Ishikawa (cell line): ENCODE data around the gene THRAP3.
A peak's percentile ranks its signal among the peaks of the same experiment; 100 is the strongest.

Experiments
- CEBPB ChIP-seq: IDR thresholded peaks from 2 replicates; pipeline ENCODE4 v1.6.1; 2012
- EP300 ChIP-seq: IDR thresholded peaks from 2 replicates; pipeline ENCODE4 v1.6.1; 2012; ENCODE audit warnings: borderline replicate concordance
- FOXM1 ChIP-seq: IDR thresholded peaks from 2 replicates; pipeline ENCODE4 v1.6.1; 2012; ENCODE audit warnings: low read depth, borderline replicate concordance
- NFIC ChIP-seq: IDR thresholded peaks from 2 replicates; pipeline ENCODE4 v1.6.1; 2012
- RAD21 ChIP-seq: IDR thresholded peaks from 2 replicates; pipeline ENCODE4 v1.6.1; 2012; ENCODE audit warnings: low read depth
- REST ChIP-seq: IDR thresholded peaks from 2 replicates; pipeline ENCODE4 v1.6.1; 2012; ENCODE audit warnings: low read depth, mild to moderate bottlenecking
- TAF1 ChIP-seq: IDR thresholded peaks from 2 replicates; pipeline ENCODE4 v1.6.1; 2012; ENCODE audit warnings: low read depth, mild to moderate bottlenecking
- TCF12 ChIP-seq: IDR thresholded peaks from 2 replicates; pipeline ENCODE4 v1.6.1; 2012; ENCODE audit warnings: low read depth
- TEAD4 ChIP-seq: IDR thresholded peaks from 2 replicates; pipeline ENCODE4 v1.6.1; 2012
- USF1 ChIP-seq: IDR thresholded peaks from 2 replicates; pipeline ENCODE4 v1.6.1; 2012
- ZBTB7A ChIP-seq: IDR thresholded peaks from 2 replicates; pipeline ENCODE4 v1.6.1; 2012; ENCODE audit warnings: low read depth
- TF ChIP-seq, protein P1 (sequence below): IDR thresholded peaks from 2 replicates; pipeline ENCODE4 v1.6.1; 2012

GRCh38 chr1:36321119-36321951, 97.1 kb downstream of the THRAP3 start:
- no peak for TF ChIP-seq REST
- peak; percentile 81 for TF ChIP-seq TCF12
- TF ChIP-seq CEBPB: no peak
- TF ChIP-seq USF1: no peak
- no peak for TF ChIP-seq NFIC
- no peak for TF ChIP-seq TAF1
- TF ChIP-seq, protein P1, sequence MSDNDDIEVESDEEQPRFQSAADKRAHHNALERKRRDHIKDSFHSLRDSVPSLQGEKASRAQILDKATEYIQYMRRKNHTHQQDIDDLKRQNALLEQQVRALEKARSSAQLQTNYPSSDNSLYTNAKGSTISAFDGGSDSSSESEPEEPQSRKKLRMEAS: peak; percentile 90
- TF ChIP-seq ZBTB7A: no peak
- peak; percentile 72 for TF ChIP-seq TEAD4
- 0 out of 2 replicates have a peak, but pooled peaks have one; percentile 14 for TF ChIP-seq EP300
- no peak for TF ChIP-seq RAD21
- TF ChIP-seq FOXM1: no peak
